Activated CD4-positive, alpha-beta T cell treated with anti-CD3 and anti-CD28 coated beads, Interleukin-2, Interleukin-4, amounts not matched to agents 100 ng/mL and 50 ng/mL, durations not matched to agents 16 hours and 8 hours (primary cell): ENCODE data around the gene PIK3CD.

Experiments used
- DNase-seq: peaks from one replicate; pipeline ENCODE4 v3.0.0-alpha.2; 2020; ENCODE audit warnings: low spot score

The PIK3CD gene

GRCh38 chr1:9774712-9775679 is 123.5 kb downstream of the PIK3CD start:
- no peak for DNase-seq

- DNase-seq, result no peak
Observed at GRCh38 chr1:9776685-9777084, 125.2 kb downstream of the PIK3CD start.
